ENCODE measurements around the gene PTPRN2.

Gene PTPRN2

GRCh38 chr7:157684157-157684908 is 903.3 kb downstream of the PTPRN2 start:
- TF ChIP-seq MAX (IDR thresholded peaks at IDR 0.05; ENCODE audit: low read depth, low read length) = no peak
- no peak for TF ChIP-seq MYC (IDR thresholded peaks at IDR 0.05; ENCODE audit: low read depth, low read length)
- TF ChIP-seq CTCF (IDR thresholded peaks at IDR 0.05; ENCODE audit: low read depth, low read length) = no peak
- no peak for TF ChIP-seq POLR2A (IDR thresholded peaks at IDR 0.05; ENCODE audit: extremely low read depth, insufficient read length)
- DNase-seq (ENCODE audit: low read depth) = no peak
- H3K4me3 ChIP-seq (ENCODE audit: low read depth, low read length) = no peak overlapping the region

GRCh38 chr7:157683747-157684156 is 903.9 kb downstream of the PTPRN2 start:
- TF ChIP-seq POLR2A (IDR thresholded peaks at IDR 0.05; ENCODE audit: extremely low read depth, insufficient read length) (no peak), CTCF (IDR thresholded peaks at IDR 0.05; ENCODE audit: low read depth, low read length) (no peak), MYC (IDR thresholded peaks at IDR 0.05; ENCODE audit: low read depth, low read length) (no peak), MAX (IDR thresholded peaks at IDR 0.05; ENCODE audit: low read depth, low read length) (no peak)
- no peak overlapping the region for H3K4me3 ChIP-seq (ENCODE audit: low read depth, low read length)
- no peak for DNase-seq (ENCODE audit: low read depth)

- H3K4me3 ChIP-seq (ENCODE audit: low read depth, low read length) = no peak overlapping the region
- no peak for DNase-seq (ENCODE audit: low read depth)
- TF ChIP-seq MYC (IDR thresholded peaks at IDR 0.05; ENCODE audit: low read depth, low read length) (no peak), CTCF (IDR thresholded peaks at IDR 0.05; ENCODE audit: low read depth, low read length) (no peak), POLR2A (IDR thresholded peaks at IDR 0.05; ENCODE audit: extremely low read depth, insufficient read length) (no peak), MAX (IDR thresholded peaks at IDR 0.05; ENCODE audit: low read depth, low read length) (no peak)
Observed at GRCh38 chr7:157682946-157683746, 904.5 kb downstream of the PTPRN2 start.

- TF ChIP-seq MAX (IDR thresholded peaks at IDR 0.05; ENCODE audit: low read depth, low read length) (no peak), MYC (IDR thresholded peaks at IDR 0.05; ENCODE audit: low read depth, low read length) (no peak), CTCF (IDR thresholded peaks at IDR 0.05; ENCODE audit: low read depth, low read length) (no peak), POLR2A (IDR thresholded peaks at IDR 0.05; ENCODE audit: extremely low read depth, insufficient read length) (no peak)
- DNase-seq (ENCODE audit: low read depth) = no peak
- no peak overlapping the region for H3K4me3 ChIP-seq (ENCODE audit: low read depth, low read length)
Observed at GRCh38 chr7:157682064-157682945, 905.3 kb downstream of the PTPRN2 start.

DNA sequence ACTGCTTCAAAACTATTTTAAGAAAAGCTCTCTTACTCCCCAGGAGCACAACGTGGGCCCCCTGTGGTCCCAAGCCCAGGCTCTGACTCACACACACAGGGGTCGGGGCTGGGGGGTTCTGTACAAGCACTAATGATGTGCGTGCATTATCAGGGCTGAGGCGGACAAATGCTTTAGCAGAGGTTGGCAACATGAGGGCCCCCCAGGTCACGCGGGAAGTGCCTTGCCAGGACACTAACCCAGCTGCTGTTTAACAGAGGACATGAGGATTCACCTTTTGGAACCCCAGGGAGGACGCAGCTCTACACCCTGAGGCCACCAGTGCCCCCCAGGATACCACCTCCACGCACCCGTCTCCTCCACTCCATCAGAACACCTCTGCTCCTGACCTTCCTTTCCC is 908.0 kb downstream of the PTPRN2 start:
- no peak overlapping the region for H3K4me3 ChIP-seq (ENCODE audit: low read depth, low read length)
- TF ChIP-seq POLR2A (IDR thresholded peaks at IDR 0.05; ENCODE audit: extremely low read depth, insufficient read length) = no peak
- DNase-seq (ENCODE audit: low read depth) = peak; percentile 73
